ENCODE results near the gene MYO5B. TPM values are rescaled to one million over a fixed set of nuclear protein-coding genes. Genes with fewer than 3 reads are reported as not detected.
"Not testable (repeated sequence)": the region's sequence is repeated elsewhere in the genome, so short reads cannot be mapped to it uniquely, and the experiment has no call there.

MYO5B gene
- 10 to 100 TPM; 53.1 to 74.8 (median 55.2) TPM for total RNA-seq

DNA sequence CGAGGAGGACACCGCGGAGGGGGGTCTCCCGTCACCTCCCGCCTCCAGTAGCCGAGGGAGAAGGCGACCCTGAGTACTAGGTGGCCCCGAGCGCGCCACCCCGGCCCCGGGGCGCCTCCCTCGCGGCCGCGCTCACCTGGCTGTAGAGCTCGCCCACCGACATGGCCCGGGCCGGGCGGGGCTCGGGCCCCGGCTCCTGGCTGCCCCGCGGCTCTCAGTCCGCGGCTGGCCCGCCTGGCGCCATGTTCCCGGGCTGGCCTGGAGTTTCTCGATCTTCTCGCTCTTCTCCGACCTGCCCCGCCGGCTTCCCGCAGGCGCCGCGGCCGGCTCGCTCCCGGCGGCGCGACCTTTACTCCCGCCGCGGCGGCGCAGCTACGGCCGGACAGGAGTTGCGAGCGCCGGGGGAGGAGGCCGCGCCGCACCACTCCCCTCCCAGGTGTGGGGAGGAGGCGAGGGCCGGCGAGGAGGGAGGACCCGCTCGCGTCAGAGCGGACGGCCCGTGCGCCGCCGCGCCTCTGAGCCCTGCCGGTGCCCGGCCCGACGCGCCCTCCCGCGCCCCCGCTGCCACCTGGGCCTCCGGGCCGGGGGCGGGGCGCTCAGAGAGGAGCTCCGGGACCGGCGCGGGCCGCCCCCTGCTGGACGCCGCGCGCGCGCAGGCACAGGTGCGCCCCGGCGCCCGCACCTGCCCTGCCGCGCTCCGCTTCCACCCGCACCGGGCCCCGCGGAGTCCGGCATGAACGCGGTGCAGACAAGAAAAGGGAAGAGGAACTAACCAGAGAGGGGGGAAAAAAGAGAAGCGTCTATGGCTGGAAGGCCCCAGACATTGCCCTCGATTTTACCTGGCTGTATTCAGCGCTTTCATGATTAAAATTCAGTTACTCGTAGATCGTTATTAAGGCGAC, at the start of gene MYO5B:
Gene MYO5B, minus strand, starts transcription at position 517 of the 902 bp plus-strand sequence. Its CDS starts 354 bp downstream, at position 163.
- DNase-seq (ENCODE audit: low spot score in 2 of 2) = no peak
- H3K4me3 ChIP-seq (ENCODE audit: low read depth, poor library complexity, severe bottlenecking) = peak within 1 kb of the TSS; percentile 51
- TF ChIP-seq, protein P1, sequence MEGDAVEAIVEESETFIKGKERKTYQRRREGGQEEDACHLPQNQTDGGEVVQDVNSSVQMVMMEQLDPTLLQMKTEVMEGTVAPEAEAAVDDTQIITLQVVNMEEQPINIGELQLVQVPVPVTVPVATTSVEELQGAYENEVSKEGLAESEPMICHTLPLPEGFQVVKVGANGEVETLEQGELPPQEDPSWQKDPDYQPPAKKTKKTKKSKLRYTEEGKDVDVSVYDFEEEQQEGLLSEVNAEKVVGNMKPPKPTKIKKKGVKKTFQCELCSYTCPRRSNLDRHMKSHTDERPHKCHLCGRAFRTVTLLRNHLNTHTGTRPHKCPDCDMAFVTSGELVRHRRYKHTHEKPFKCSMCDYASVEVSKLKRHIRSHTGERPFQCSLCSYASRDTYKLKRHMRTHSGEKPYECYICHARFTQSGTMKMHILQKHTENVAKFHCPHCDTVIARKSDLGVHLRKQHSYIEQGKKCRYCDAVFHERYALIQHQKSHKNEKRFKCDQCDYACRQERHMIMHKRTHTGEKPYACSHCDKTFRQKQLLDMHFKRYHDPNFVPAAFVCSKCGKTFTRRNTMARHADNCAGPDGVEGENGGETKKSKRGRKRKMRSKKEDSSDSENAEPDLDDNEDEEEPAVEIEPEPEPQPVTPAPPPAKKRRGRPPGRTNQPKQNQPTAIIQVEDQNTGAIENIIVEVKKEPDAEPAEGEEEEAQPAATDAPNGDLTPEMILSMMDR (IDR thresholded peaks at IDR 0.05) = no peak
- TF ChIP-seq POLR2A (IDR thresholded peaks at IDR 0.05) = no peak
- 1% methylated on average over 57 to 63 of the region's 115 CpGs for WGBS, 2 donors
- intact Hi-C loops (cut with DNase I; ENCODE audit: low total_unique reads) = no loop called here

- WGBS, 2 donors = 70 to 75% methylated on average over 8 of the region's 8 CpGs
- H3K4me3 ChIP-seq (ENCODE audit: low read depth, poor library complexity, severe bottlenecking); intact Hi-C loops (cut with DNase I; ENCODE audit: low total_unique reads); DNase-seq (ENCODE audit: low spot score in 2 of 2): not testable (repeated sequence)
Measured at GRCh38 chr18:50241768-50242167, 46.8 kb upstream of the MYO5B start.

GRCh38 chr18:50240080-50240563, 45.2 kb upstream of the MYO5B start:
- WGBS, 2 donors = 79 to 83% methylated on average over 3 of the region's 3 CpGs
- DNase-seq (ENCODE audit: low spot score in 2 of 2) = no peak
- TF ChIP-seq POLR2A (IDR thresholded peaks at IDR 0.05) = no peak
- TF ChIP-seq, protein P1 (IDR thresholded peaks at IDR 0.05) = no peak
- H3K4me3 ChIP-seq (ENCODE audit: low read depth, poor library complexity, severe bottlenecking) = no peak overlapping the region
- intact Hi-C loops (cut with DNase I; ENCODE audit: low total_unique reads) = no loop called here

DNA sequence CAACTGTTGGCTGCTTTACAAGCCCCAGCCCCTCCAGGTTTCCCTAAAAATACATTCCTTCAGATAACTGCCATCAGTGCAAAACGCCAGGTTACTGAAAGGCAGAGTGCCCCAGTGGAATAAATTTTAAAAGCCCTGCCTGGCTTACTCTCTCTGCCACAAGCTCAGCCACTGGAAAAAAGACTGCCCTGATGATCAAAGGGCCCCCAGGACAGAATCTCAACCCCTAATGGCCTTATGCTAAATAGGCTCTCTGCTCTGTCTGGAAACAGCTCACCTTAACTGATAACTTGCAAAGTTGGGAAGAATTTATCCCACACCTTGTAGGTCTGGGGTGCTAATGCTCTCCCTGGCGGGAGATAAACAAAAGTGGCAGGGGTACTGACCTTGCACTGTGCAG, 37.5 kb upstream of the MYO5B start:
- intact Hi-C loops (cut with DNase I; ENCODE audit: low total_unique reads) = no loop called here
- 59 to 61% methylated on average over 2 of the region's 2 CpGs for whole genome bisulfite sequencing, 2 donors
- DNase-seq (ENCODE audit: low spot score in 2 of 2) = no peak
- TF ChIP-seq POLR2A (IDR thresholded peaks at IDR 0.05) = no peak
- TF ChIP-seq, protein P1 (IDR thresholded peaks at IDR 0.05) = no peak
- H3K4me3 ChIP-seq (ENCODE audit: low read depth, poor library complexity, severe bottlenecking) = no peak overlapping the region

DNA sequence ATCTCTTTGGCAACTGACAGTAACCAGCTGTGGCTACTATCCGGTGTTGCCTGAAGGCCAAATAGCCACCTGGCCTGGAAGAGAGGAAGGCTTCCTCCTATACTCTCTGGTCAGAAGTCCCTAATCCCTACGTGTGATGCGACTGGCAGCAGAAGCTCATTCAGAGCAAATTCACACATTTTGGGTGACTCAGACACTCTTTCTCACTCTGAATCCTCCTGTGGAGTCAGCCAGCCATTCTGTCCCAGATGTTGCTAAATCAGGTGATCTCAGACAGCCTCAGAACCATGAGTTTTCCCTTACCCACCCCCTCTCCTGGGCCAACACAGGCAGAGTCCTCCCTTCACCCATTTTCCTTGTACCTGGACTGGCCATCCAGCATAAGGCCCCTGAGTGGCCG, 36.7 kb upstream of the MYO5B start:
- 69 to 80% methylated on average over 4 of the region's 4 CpGs for WGBS, 2 donors
- DNase-seq (ENCODE audit: low spot score in 2 of 2) = no peak
- intact Hi-C loops (cut with DNase I; ENCODE audit: low total_unique reads) = no loop called here
- no peak overlapping the region for H3K4me3 ChIP-seq (ENCODE audit: low read depth, poor library complexity, severe bottlenecking)
- TF ChIP-seq POLR2A (IDR thresholded peaks at IDR 0.05) = no peak
- TF ChIP-seq, protein P1 (IDR thresholded peaks at IDR 0.05) = no peak

DNA sequence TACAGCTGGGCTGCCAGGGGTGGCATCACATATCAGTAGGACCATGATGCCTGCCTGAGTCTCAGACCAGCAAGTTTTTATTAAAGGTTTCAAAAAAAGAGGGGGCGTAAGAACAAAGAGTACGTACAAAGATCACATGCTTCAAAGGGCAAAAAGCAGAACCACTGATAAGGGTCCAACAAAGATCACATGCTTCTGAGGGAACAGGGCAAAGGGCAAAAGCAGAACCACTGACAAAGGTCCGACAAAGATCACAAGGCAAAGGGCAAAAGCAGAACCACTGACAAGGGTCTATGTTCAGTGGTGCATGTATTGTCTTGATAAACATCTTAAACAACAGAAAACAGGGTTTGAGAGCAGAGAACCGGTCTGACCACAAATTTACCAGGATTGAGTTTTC, 25.3 kb upstream of the MYO5B start:
- H3K4me3 ChIP-seq (ENCODE audit: low read depth, poor library complexity, severe bottlenecking); intact Hi-C loops (cut with DNase I; ENCODE audit: low total_unique reads); DNase-seq (ENCODE audit: low spot score in 2 of 2): not testable (repeated sequence)
- 71 to 88% methylated on average over 4 of the region's 4 CpGs for WGBS, 2 donors

Data from lower leg skin (tissue), 4 donors.